Measurements from ENCODE around the gene UPK1B.

UPK1B gene

GRCh38 chr3:119170821-119171220, 2.6 kb upstream of the UPK1B start:
- no peak for TF ChIP-seq CTCF (IDR thresholded peaks at IDR 0.05)

GRCh38 chr3:119175872-119176756, 2.7 kb downstream of the UPK1B start:
- no peak for TF ChIP-seq CTCF (IDR thresholded peaks at IDR 0.05)

- TF ChIP-seq CTCF (IDR thresholded peaks at IDR 0.05), result no peak
These were observed 3.4 kb downstream of the UPK1B start for GRCh38 chr3:119176778-119177177.

GRCh38 chr3:119177321-119177720, 3.9 kb downstream of the UPK1B start:
- no peak for TF ChIP-seq CTCF (IDR thresholded peaks at IDR 0.05)

- no peak for TF ChIP-seq CTCF (IDR thresholded peaks at IDR 0.05)
These were observed 8.4 kb downstream of the UPK1B start for GRCh38 chr3:119181765-119182164.

- TF ChIP-seq CTCF (IDR thresholded peaks at IDR 0.05), result no peak
These were observed 10.7 kb downstream of the UPK1B start for GRCh38 chr3:119184111-119184510.

GRCh38 chr3:119184796-119185570, 11.6 kb downstream of the UPK1B start:
- no peak for TF ChIP-seq CTCF (IDR thresholded peaks at IDR 0.05)

Data from LNCAP (cell line).